Stomach (tissue), 4 donors: ENCODE measurements around the gene KIF17.

Source experiments
- EP300 ChIP-seq: sonication (generic); formaldehyde crosslinking; IDR thresholded peaks from one replicate; pipeline ENCODE4 v1.6.1; 2017; ENCODE audit warnings: antibody characterized with exemption
- POLR2A ChIP-seq, 4 donors: fragments of 450-650 bp; IDR thresholded peaks; one replicate each; pipeline ENCODE4 v1.6.1; 2016; ENCODE audit warnings: antibody characterized with exemption in 4 of 4, control low read depth in 2 of 4, mild to moderate bottlenecking in 1 of 4, moderate library complexity in 1 of 4
- POLR2AphosphoS5 ChIP-seq, 3 donors: sonication (generic); formaldehyde crosslinking; IDR thresholded peaks; one replicate each; pipeline ENCODE4 v1.6.1; 2016; ENCODE audit warnings: antibody characterized with exemption in 3 of 3
- TF ChIP-seq, protein P1 (sequence below), 7 experiments: fragments of 450-650 bp in 4 of 7; fragments of 200-600 bp in 3 of 7; sonication (generic) in 3 of 7; IDR thresholded peaks; one replicate each; pipeline ENCODE4 v1.5.1; 2016 to 2019; ENCODE audit warnings: antibody characterized with exemption in 7 of 7, control low read depth in 2 of 7, mild to moderate bottlenecking in 1 of 7

DNA sequence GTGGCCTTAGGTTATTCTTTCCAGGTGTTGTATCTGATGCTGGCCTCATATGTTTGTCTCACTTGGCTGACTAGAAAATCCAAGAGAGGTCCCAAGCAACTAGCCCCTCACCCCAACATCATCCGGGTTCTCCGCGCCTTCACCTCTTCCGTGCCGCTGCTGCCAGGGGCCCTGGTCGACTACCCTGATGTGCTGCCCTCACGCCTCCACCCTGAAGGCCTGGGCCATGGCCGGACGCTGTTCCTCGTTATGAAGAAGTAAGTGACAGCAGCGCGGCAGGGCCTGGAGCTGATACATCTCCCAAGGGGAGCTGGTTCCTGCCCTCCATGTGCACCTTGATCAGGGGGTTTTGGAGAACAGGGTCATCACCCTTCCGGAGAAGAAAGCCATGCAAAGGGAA lies 73.4 kb downstream of the KIF17 start:
- TF ChIP-seq, protein P1, sequence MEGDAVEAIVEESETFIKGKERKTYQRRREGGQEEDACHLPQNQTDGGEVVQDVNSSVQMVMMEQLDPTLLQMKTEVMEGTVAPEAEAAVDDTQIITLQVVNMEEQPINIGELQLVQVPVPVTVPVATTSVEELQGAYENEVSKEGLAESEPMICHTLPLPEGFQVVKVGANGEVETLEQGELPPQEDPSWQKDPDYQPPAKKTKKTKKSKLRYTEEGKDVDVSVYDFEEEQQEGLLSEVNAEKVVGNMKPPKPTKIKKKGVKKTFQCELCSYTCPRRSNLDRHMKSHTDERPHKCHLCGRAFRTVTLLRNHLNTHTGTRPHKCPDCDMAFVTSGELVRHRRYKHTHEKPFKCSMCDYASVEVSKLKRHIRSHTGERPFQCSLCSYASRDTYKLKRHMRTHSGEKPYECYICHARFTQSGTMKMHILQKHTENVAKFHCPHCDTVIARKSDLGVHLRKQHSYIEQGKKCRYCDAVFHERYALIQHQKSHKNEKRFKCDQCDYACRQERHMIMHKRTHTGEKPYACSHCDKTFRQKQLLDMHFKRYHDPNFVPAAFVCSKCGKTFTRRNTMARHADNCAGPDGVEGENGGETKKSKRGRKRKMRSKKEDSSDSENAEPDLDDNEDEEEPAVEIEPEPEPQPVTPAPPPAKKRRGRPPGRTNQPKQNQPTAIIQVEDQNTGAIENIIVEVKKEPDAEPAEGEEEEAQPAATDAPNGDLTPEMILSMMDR (IDR thresholded peaks at IDR 0.05): no peak
- TF ChIP-seq POLR2AphosphoS5 (IDR thresholded peaks at IDR 0.05): no peak
- no peak for TF ChIP-seq POLR2A (IDR thresholded peaks at IDR 0.05)
- TF ChIP-seq EP300: no peak
